Neural progenitor cell (in vitro differentiated cells): Measurements from ENCODE around the gene HOXA10.
A peak's percentile ranks its signal among the peaks of the same experiment; 100 is the strongest.

Experiments used
- EZH2phosphoT487 ChIP-seq: fragments of 200-600 bp; sonication (generic); IDR thresholded peaks from 2 replicates; pipeline ENCODE4 v1.6.1; 2017; ENCODE audit warnings: antibody characterized with exemption
- TF ChIP-seq, protein P1 (sequence below): fragments of 200-600 bp; sonication (generic); IDR thresholded peaks from 2 replicates; pipeline ENCODE4 v1.5.1; 2017; ENCODE audit warnings: antibody characterized with exemption, mild to moderate bottlenecking

DNA sequence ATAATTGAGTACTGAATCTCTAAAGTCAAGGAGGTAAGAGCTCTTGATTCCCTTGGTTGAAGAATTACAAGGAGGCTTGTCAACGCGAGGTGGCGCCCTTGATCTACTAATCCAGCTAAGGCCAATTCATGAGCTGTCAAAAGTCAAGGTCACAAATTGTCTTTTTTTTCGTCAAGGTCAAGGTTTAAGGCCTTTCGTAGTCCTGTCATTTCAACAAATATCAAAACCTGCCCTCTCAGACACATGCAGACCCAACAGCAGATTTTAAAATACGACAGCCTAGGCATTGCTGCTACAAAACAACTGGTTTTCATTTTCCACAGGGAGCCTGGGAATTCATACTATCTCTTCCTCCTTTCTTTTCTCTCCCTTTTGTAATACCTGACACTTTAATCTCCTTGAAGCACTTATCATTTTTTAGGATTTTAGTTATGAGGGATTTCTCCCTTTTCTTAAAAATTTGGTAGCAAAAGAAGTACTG, 22.2 kb upstream of the HOXA10 start:
- TF ChIP-seq EZH2phosphoT487: no peak
- TF ChIP-seq, protein P1, sequence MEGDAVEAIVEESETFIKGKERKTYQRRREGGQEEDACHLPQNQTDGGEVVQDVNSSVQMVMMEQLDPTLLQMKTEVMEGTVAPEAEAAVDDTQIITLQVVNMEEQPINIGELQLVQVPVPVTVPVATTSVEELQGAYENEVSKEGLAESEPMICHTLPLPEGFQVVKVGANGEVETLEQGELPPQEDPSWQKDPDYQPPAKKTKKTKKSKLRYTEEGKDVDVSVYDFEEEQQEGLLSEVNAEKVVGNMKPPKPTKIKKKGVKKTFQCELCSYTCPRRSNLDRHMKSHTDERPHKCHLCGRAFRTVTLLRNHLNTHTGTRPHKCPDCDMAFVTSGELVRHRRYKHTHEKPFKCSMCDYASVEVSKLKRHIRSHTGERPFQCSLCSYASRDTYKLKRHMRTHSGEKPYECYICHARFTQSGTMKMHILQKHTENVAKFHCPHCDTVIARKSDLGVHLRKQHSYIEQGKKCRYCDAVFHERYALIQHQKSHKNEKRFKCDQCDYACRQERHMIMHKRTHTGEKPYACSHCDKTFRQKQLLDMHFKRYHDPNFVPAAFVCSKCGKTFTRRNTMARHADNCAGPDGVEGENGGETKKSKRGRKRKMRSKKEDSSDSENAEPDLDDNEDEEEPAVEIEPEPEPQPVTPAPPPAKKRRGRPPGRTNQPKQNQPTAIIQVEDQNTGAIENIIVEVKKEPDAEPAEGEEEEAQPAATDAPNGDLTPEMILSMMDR: peak; percentile 90
